GM12878 (cell line): ENCODE measurements around the gene PRDM16. TPM values are rescaled to one million over a fixed set of nuclear protein-coding genes. Genes with fewer than 3 reads are reported as not detected.

Experiments
- ATAC-seq: fragments of 200-7000 bp; cut with Tn5 transposase; 3 replicates; pipeline ENCODE4 v1.9.1; 2020; ENCODE audit warnings: mild to moderate bottlenecking, moderate library complexity
- BruUV-seq: library from RNA; stranded (reverse); fragments of 400-500 nt; replicated peaks from 2 replicates; lab custom pipeline; 2021; lab: Mats Ljungman, UMichigan
- CTCF ChIA-PET: fragments of 300-600 bp; sonication (Branson Sonifier 250); formaldehyde crosslinking; extraction: SDS; loops from one replicate; lab custom pipeline; 2021; ENCODE audit warnings: inconsistent platforms; lab: Yijun Ruan, JAX
- POLR2A ChIA-PET: fragments of 350-600 bp; formaldehyde crosslinking; extraction: SDS; loops from one replicate; lab custom pipeline; 2021; ENCODE audit warnings: inconsistent platforms; lab: Charles Lee
- RAD21 ChIA-PET: fragments of 300-600 bp; sonication (Branson Sonifier 250); formaldehyde crosslinking; loops from one replicate; lab custom pipeline; 2023; ENCODE audit warnings: antibody characterized with exemption; ENCODE audit not compliant: unreplicated experiment; lab: Charles Lee
- SMC1A ChIA-PET: fragments of 300-600 bp; sonication (Branson Sonifier 250); formaldehyde crosslinking; loops from one replicate; lab custom pipeline; 2023; ENCODE audit not compliant: unreplicated experiment, uncharacterized antibody; lab: Charles Lee
- DNase-seq: peaks from one replicate; pipeline ENCODE4 v3.0.0-alpha.2; 2011; ENCODE audit warnings: low read depth, low spot score
- FAIRE-seq: peaks from 3 replicates; lab custom pipeline; 2011; peaks lifted over from hg19 to GRCh38; lab: Jason Lieb, UNC
- H2AFZ ChIP-seq: 2 replicates; pipeline ENCODE4 v1.6.0; 2011; ENCODE audit warnings: low read depth, low read length, control low read depth; ENCODE audit not compliant: control insufficient read depth
- H3K27ac ChIP-seq: 2 replicates; pipeline ENCODE4 v1.5.1; 2011; ENCODE audit warnings: control low read depth; ENCODE audit not compliant: control insufficient read depth, insufficient read depth
- H3K27me3 ChIP-seq, 2 experiments: replicated peaks in 1 of 2; 2 replicates each; pipeline versions ENCODE4 v1.6.0 to v1.6.1; 2011; ENCODE audit warnings: low read length in 1 of 2; ENCODE audit not compliant: control insufficient read depth in 2 of 2, insufficient read depth in 2 of 2
- H3K36me3 ChIP-seq, 2 experiments: 2 replicates each; pipeline ENCODE4 v1.5.1; 2011; ENCODE audit warnings: low read length in 1 of 2; ENCODE audit not compliant: control insufficient read depth in 2 of 2, insufficient read depth in 2 of 2
- H3K4me1 ChIP-seq: 2 replicates; pipeline ENCODE4 v1.6.1; 2011; ENCODE audit warnings: mild to moderate bottlenecking, low read length, moderate library complexity, mixed read lengths; ENCODE audit not compliant: control insufficient read depth, insufficient read depth
- H3K4me2 ChIP-seq: 2 replicates; pipeline ENCODE4 v1.6.0; 2011; ENCODE audit warnings: control low read depth; ENCODE audit not compliant: control insufficient read depth, insufficient read depth
- H3K4me3 ChIP-seq: fragments of 200-600 bp; sonication (generic); 2 replicates; pipeline ENCODE4 v1.5.1; 2016
- H3K79me2 ChIP-seq: 2 replicates; pipeline ENCODE4 v1.6.0; 2011; ENCODE audit warnings: low read length; ENCODE audit not compliant: control insufficient read depth, insufficient read depth
- H3K9ac ChIP-seq: 2 replicates; pipeline ENCODE4 v1.8.0; 2011; ENCODE audit warnings: low read length, control low read depth, mixed read lengths; ENCODE audit not compliant: control insufficient read depth, insufficient read depth
- H3K9me3 ChIP-seq: replicated peaks from 3 replicates; pipeline ENCODE4 v1.5.1; 2011; ENCODE audit warnings: mild to moderate bottlenecking, low read length; ENCODE audit not compliant: control insufficient read depth, insufficient read depth
- H4K20me1 ChIP-seq: 2 replicates; pipeline ENCODE4 v1.6.0; 2011; ENCODE audit not compliant: control insufficient read depth, insufficient read depth
- E2F4 ChIP-seq: IDR thresholded peaks from 2 replicates; pipeline ENCODE4 v1.6.1; 2012; ENCODE audit warnings: low read depth, low read length, improper control_type of control experiment
- HDAC6 ChIP-seq: fragments of 200-600 bp; sonication (generic); IDR thresholded peaks from one replicate; pipeline ENCODE4 v1.8.0; 2017; ENCODE audit warnings: antibody characterized with exemption; ENCODE audit not compliant: unreplicated experiment
- KAT2A ChIP-seq: conservative IDR thresholded peaks from 2 replicates; pipeline ENCODE4 v1.6.1; 2011; ENCODE audit warnings: low read depth, low read length; ENCODE audit not compliant: control insufficient read depth
- MTA2 ChIP-seq: fragments of 450-650 bp; IDR thresholded peaks from 2 replicates; pipeline ENCODE4 v1.6.1; 2016; ENCODE audit warnings: low read depth, mild to moderate bottlenecking, moderate library complexity
- RAD51 ChIP-seq: fragments of 450-650 bp; IDR thresholded peaks from 2 replicates; pipeline ENCODE4 v1.6.1; 2016; ENCODE audit warnings: moderate library complexity, mild to moderate bottlenecking, inconsistent platforms
- RELB ChIP-seq: fragments of 450-650 bp; IDR thresholded peaks from 2 replicates; pipeline ENCODE4 v1.6.1; 2017; ENCODE audit warnings: low read depth, mild to moderate bottlenecking, moderate library complexity
- SMARCA5 ChIP-seq: fragments of 450-650 bp; IDR thresholded peaks from 2 replicates; pipeline ENCODE4 v1.6.1; 2017; ENCODE audit warnings: mild to moderate bottlenecking
- SUZ12 ChIP-seq: fragments of 200-600 bp; sonication (generic); IDR thresholded peaks from one replicate; pipeline ENCODE4 v1.6.1; 2018; ENCODE audit warnings: antibody characterized with exemption, mild to moderate bottlenecking; ENCODE audit not compliant: unreplicated experiment
- ZBTB4 ChIP-seq: fragments of 450-650 bp; formaldehyde crosslinking; IDR thresholded peaks from 2 replicates; pipeline ENCODE4 v1.4.0; 2022; ENCODE audit warnings: mild to moderate bottlenecking, moderate library complexity
- ZNF592 ChIP-seq: fragments of 450-650 bp; IDR thresholded peaks from 2 replicates; pipeline ENCODE4 v1.6.1; 2017; ENCODE audit warnings: mild to moderate bottlenecking, moderate library complexity
- WGBS: methylation state at CpG from one replicate; pipeline ENCODE4 v1.1.6; 2016; ENCODE audit warnings: low lambda C conversion rate; ENCODE audit not compliant: insufficient replicate concordance, insufficient coverage; ENCODE audit errors: missing lambda C conversion rate; 5-methylcytosine and 5-hydroxymethylcytosine counted together
- in situ Hi-C: fragments of 300-500 bp; cut with MboI; formaldehyde crosslinking; loops from 9 replicates; pipeline ENCODE4 v1.14.3; 2018; ENCODE audit warnings: mixed read lengths
- intact Hi-C: fragments of 100-400 bp; cut with micrococcal nuclease; formaldehyde crosslinking; loops from one replicate; pipeline ENCODE4 v1.14.2; 2022; ENCODE audit not compliant: unreplicated experiment
- polyA plus RNA-seq, 11 experiments: library from polyadenylated mRNA; depleted of rRNA in 4 of 11; unstranded in 6 of 11; stranded (reverse) in 5 of 11; fragments of >200 nt; fragmentation: Nextera tagmentation in 4 of 11; fragmentation: Illumina TruSeq in 1 of 11; extraction: Ambion mirVana in 4 of 11; extraction: Trizol in 1 of 11; gene quantifications; 1 replicate in 1 of 11; 2 replicates in 10 of 11; pipeline versions ENCODE4 v1.2.1 to v1.2.3, GENCODE V29; 2011 to 2016; ENCODE audit warnings: inconsistent platforms in 2 of 11, missing spikeins in 2 of 11, low read depth in 1 of 11
- total RNA-seq, 4 experiments: library from RNA; depleted of rRNA in 3 of 4; stranded (reverse); fragments of >200 nt in 3 of 4; fragmentation: Illumina TruSeq in 1 of 4; extraction: Trizol in 1 of 4; gene quantifications; 2 replicates each; pipeline versions ENCODE4 v1.2.1 to v1.2.3, GENCODE V29; 2013 to 2021

The PRDM16 gene
- total and polyA plus RNA-seq, 10 of the 15 experiments (the other 5 are each of a cell fraction or from before 2014, with no cell fraction given), result 0.03 TPM; not detected in 9

- no peak for TF ChIP-seq ZNF592
- no peak for TF ChIP-seq HDAC6
- no peak for TF ChIP-seq SUZ12
Measured at GRCh38 chr1:3470650-3471355, 401.8 kb downstream of the PRDM16 start (continued).

- Histone ChIP-seq H3K4me1 (no peaks in the 10 kb centered on the region), H3K36me3 (no peaks in the 10 kb centered on the region), H3K9me3 (no peaks in the 10 kb centered on the region), H3K4me2 (no peak overlapping the region), H3K79me2 (no peaks in the 10 kb centered on the region), H3K27ac (no peak overlapping the region), H2AFZ (no peak overlapping the region), H4K20me1 (no peaks in the 10 kb centered on the region), H3K27me3 (no peaks in the 10 kb centered on the region), H3K4me3 (no peak overlapping the region), H3K9ac (no peak overlapping the region)
- RAD21 ChIA-PET, result no interaction called here
- DNase-seq, result no peak
- FAIRE-seq, result no peak
- BruUV-seq, result no TSS peak
- in situ Hi-C loops, result no loop called here
- ATAC-seq, result no peak
- POLR2A ChIA-PET, result no interaction called here
- SMC1A ChIA-PET, result no interaction called here
- CTCF ChIA-PET, result interaction anchor here (0.7 to 1.6 kb wide), 3 partner anchors 19 to 149 kb away, joined by 3 to 7 read pairs (median 6); no protein-coding TSS in a partner anchor
- intact Hi-C loops, result no loop called here
- WGBS, result 10% methylated on average over 22 of the region's 25 CpGs
- TF ChIP-seq RELB (no peak), E2F4 (no peak), ZBTB4 (CRISPR knock-in tag) (no peak), RAD51 (no peak), MTA2 (no peak), SMARCA5 (no peak), KAT2A (no peak)
Measured at GRCh38 chr1:3471356-3472087, 402.5 kb downstream of the PRDM16 start.
